H9 (cell line): Measurements from ENCODE around the gene MCF2L. TPM values are rescaled to one million over a fixed set of nuclear protein-coding genes. Genes with fewer than 3 reads are reported as not detected.

Experiments used
- DNase-seq: peaks from one replicate; pipeline ENCODE4 v3.0.0-alpha.2; 2017
- H2AFZ ChIP-seq: one replicate; pipeline ENCODE4 v1.6.1; 2013; ENCODE audit warnings: mild to moderate bottlenecking, low read length, control low read depth, moderate library complexity
- H2AK5ac ChIP-seq: 2 replicates; pipeline ENCODE4 v1.6.1; 2013; ENCODE audit warnings: low read length, control low read depth, mixed read lengths; ENCODE audit not compliant: insufficient read length
- H2BK120ac ChIP-seq: one replicate; pipeline ENCODE4 v1.6.1; 2013; ENCODE audit warnings: low read depth, mild to moderate bottlenecking, low read length, control low read depth, inconsistent platforms; ENCODE audit not compliant: poor library complexity, severe bottlenecking
- H2BK12ac ChIP-seq: 2 replicates; pipeline ENCODE4 v1.6.1; 2013; ENCODE audit warnings: low read length, control low read depth, mixed read lengths, low read depth; ENCODE audit not compliant: insufficient read length
- H2BK15ac ChIP-seq: 2 replicates; pipeline ENCODE4 v1.6.1; 2013; ENCODE audit warnings: low read depth, low read length, control low read depth
- H2BK20ac ChIP-seq: one replicate; pipeline ENCODE4 v1.6.1; 2013; ENCODE audit warnings: low read depth, mild to moderate bottlenecking, low read length, control low read depth, inconsistent platforms; ENCODE audit not compliant: poor library complexity, severe bottlenecking
- H2BK5ac ChIP-seq: 2 replicates; pipeline ENCODE4 v1.6.1; 2013; ENCODE audit warnings: low read length, control low read depth, mixed read lengths; ENCODE audit not compliant: insufficient read length
- H3K14ac ChIP-seq: 2 replicates; pipeline ENCODE4 v1.6.1; 2013; ENCODE audit warnings: low read length, control low read depth; ENCODE audit not compliant: insufficient read depth
- H3K18ac ChIP-seq: 2 replicates; pipeline ENCODE4 v1.6.1; 2013; ENCODE audit warnings: low read depth, mild to moderate bottlenecking, mixed read lengths, low read length, control low read depth; ENCODE audit not compliant: insufficient read length
- H3K23ac ChIP-seq: 2 replicates; pipeline ENCODE4 v1.6.1; 2013; ENCODE audit warnings: low read length, control low read depth, mixed read lengths, low read depth; ENCODE audit not compliant: insufficient read length
- H3K23me2 ChIP-seq: 2 replicates; pipeline ENCODE4 v1.6.1; 2013; ENCODE audit warnings: low read depth, mild to moderate bottlenecking, mixed read lengths, low read length, control low read depth; ENCODE audit not compliant: insufficient read length, poor library complexity, severe bottlenecking
- H3K27ac ChIP-seq: 2 replicates; pipeline ENCODE4 v1.5.1; 2013; ENCODE audit warnings: low read length, control low read depth, mixed read lengths, low read depth; ENCODE audit not compliant: insufficient read length
- H3K27me3 ChIP-seq: 2 replicates; pipeline ENCODE4 v1.6.1; 2013; ENCODE audit warnings: low read length, control low read depth, inconsistent platforms; ENCODE audit not compliant: insufficient read depth
- H3K4ac ChIP-seq: 2 replicates; pipeline ENCODE4 v1.6.1; 2013; ENCODE audit warnings: low read depth, mild to moderate bottlenecking, control low read depth, inconsistent platforms, low read length, moderate library complexity
- H3K4me1 ChIP-seq: 2 replicates; pipeline ENCODE4 v1.6.1; 2013; ENCODE audit warnings: low read length, control low read depth, inconsistent platforms; ENCODE audit not compliant: insufficient read depth
- H3K4me2 ChIP-seq: 2 replicates; pipeline ENCODE4 v1.6.1; 2013; ENCODE audit warnings: low read length, control low read depth, mixed read lengths; ENCODE audit not compliant: insufficient read length, insufficient read depth
- H3K56ac ChIP-seq: 2 replicates; pipeline ENCODE4 v1.6.1; 2013; ENCODE audit warnings: low read depth, mild to moderate bottlenecking, mixed read lengths, low read length, control low read depth; ENCODE audit not compliant: insufficient read length
- H3K79me1 ChIP-seq: 2 replicates; pipeline ENCODE4 v1.6.1; 2013; ENCODE audit warnings: low read depth, mild to moderate bottlenecking, moderate library complexity, low read length, control low read depth, inconsistent platforms; ENCODE audit not compliant: insufficient read depth, poor library complexity, severe bottlenecking
- H3K79me2 ChIP-seq: 2 replicates; pipeline ENCODE4 v1.6.1; 2013; ENCODE audit warnings: low read length, control low read depth, inconsistent platforms; ENCODE audit not compliant: insufficient read depth
- H3K9ac ChIP-seq: 2 replicates; pipeline ENCODE4 v1.6.1; 2013; ENCODE audit warnings: low read length, control low read depth, mixed read lengths; ENCODE audit not compliant: insufficient read length; ENCODE audit errors: extremely low read depth
- H3K9me3 ChIP-seq: one replicate; pipeline ENCODE4 v1.6.1; 2013; ENCODE audit warnings: low read depth, low read length, inconsistent platforms; ENCODE audit not compliant: control insufficient read depth
- H3T11ph ChIP-seq: one replicate; pipeline ENCODE4 v1.6.1; 2013; ENCODE audit warnings: mild to moderate bottlenecking, low read length, control low read depth, inconsistent platforms
- H4K20me1 ChIP-seq: one replicate; pipeline ENCODE4 v1.6.1; 2013; ENCODE audit not compliant: control insufficient read depth, insufficient read length, insufficient read depth
- H4K5ac ChIP-seq: 2 replicates; pipeline ENCODE4 v1.6.1; 2013; ENCODE audit warnings: low read depth, mild to moderate bottlenecking, mixed read lengths, low read length, control low read depth; ENCODE audit not compliant: insufficient read length
- H4K8ac ChIP-seq: replicated peaks from 2 replicates; pipeline ENCODE4 v1.6.1; 2013; ENCODE audit warnings: low read length, control low read depth, mixed read lengths, low read depth; ENCODE audit not compliant: insufficient read length
- H4K91ac ChIP-seq: 2 replicates; pipeline ENCODE4 v1.6.1; 2013; ENCODE audit warnings: low read depth, mild to moderate bottlenecking, moderate library complexity, mixed read lengths, low read length, control low read depth; ENCODE audit not compliant: insufficient read length
- H3K27ac Mint-ChIP-seq, 3 experiments: 2 replicates in 2 of 3; 3 replicates in 1 of 3; pipeline ENCODE4 v1.8.0; 2020 to 2021; ENCODE audit warnings: mixed read lengths in 3 of 3, mild to moderate bottlenecking in 1 of 3, moderate library complexity in 1 of 3
- H3K27me3 Mint-ChIP-seq: 2 replicates; pipeline ENCODE4 v1.8.0; 2021; ENCODE audit warnings: low read depth, mild to moderate bottlenecking, moderate library complexity, mixed read lengths
- H3K36me3 Mint-ChIP-seq, 3 experiments: 2 replicates in 2 of 3; 3 replicates in 1 of 3; pipeline ENCODE4 v1.8.0; 2020 to 2021; ENCODE audit warnings: low read depth in 3 of 3, mixed read lengths in 3 of 3; ENCODE audit not compliant: insufficient read depth in 1 of 3
- H3K4me1 Mint-ChIP-seq, 2 experiments: 2 replicates each; pipeline ENCODE4 v1.8.0; 2020; ENCODE audit warnings: mixed read lengths in 2 of 2
- H3K4me3 Mint-ChIP-seq, 2 experiments: 2 replicates in 1 of 2; 3 replicates in 1 of 2; pipeline ENCODE4 v1.8.0; 2020 to 2021; ENCODE audit warnings: mild to moderate bottlenecking in 2 of 2, mixed read lengths in 2 of 2, moderate library complexity in 1 of 2
- H3K9me3 Mint-ChIP-seq, 2 experiments: 2 replicates in 1 of 2; 3 replicates in 1 of 2; pipeline ENCODE4 v1.8.0; 2020; ENCODE audit warnings: mild to moderate bottlenecking in 2 of 2, mixed read lengths in 2 of 2, moderate library complexity in 1 of 2
- CTCF ChIP-seq: fragments of 200-600 bp; sonication (generic); conservative IDR thresholded peaks from 3 replicates; pipeline ENCODE4 v1.8.0; 2021; ENCODE audit warnings: antibody characterized with exemption, mild to moderate bottlenecking
- WGBS: extraction: QIAGEN DNeasy Blood & Tissue Kit; methylation state at CpG from one replicate; pipeline ENCODE4 v1.1.7; 2013; ENCODE audit warnings: missing lambda C conversion rate, low lambda C conversion rate, mixed read lengths; ENCODE audit not compliant: insufficient read length; ENCODE audit errors: extremely low coverage; 5-methylcytosine and 5-hydroxymethylcytosine counted together
- total RNA-seq: library from RNA; stranded (reverse); gene quantifications from 2 replicates; pipeline ENCODE4 v1.2.1, GENCODE V29; 2021

Gene MCF2L
- total RNA-seq, 1 experiment from 2014 or later, result 18.5 TPM

GRCh38 chr13:113014752-113015745 is 46.0 kb downstream of the MCF2L start:
- H3K79me2 ChIP-seq, result no peaks in the 10 kb centered on the region
- H3K27ac ChIP-seq, result no peak overlapping the region
- Mint-ChIP-seq H3K36me3 (peaks cover 4 to 19% (median 8%) of the 10 kb centered on the region in 3 experiments), H3K4me1 (no peaks in the 10 kb centered on the region), H3K27ac (no peak overlapping the region; a peak in 1 of 7 replicates), H3K9me3 (peaks cover 7 to 14% of the 10 kb centered on the region in 2 experiments; a peak in 4 of 5 replicates), H3K4me3 (no peak overlapping the region), H3K27me3 (no peaks in the 10 kb centered on the region)
- no peak overlapping the region; the same call in 1 of the 2 replicates for H3K14ac ChIP-seq
- no peaks in the 10 kb centered on the region for H3K4me1 ChIP-seq
- DNase-seq, result no peak
- no peaks in the 10 kb centered on the region for H3K23me2 ChIP-seq
- no peaks in the 10 kb centered on the region for H3K9me3 ChIP-seq
- H4K20me1 ChIP-seq, result no peaks in the 10 kb centered on the region
- H2BK15ac ChIP-seq, result no peak overlapping the region
- H3K56ac ChIP-seq, result no peak overlapping the region
- no peak overlapping the region for H4K5ac ChIP-seq
- H3K9ac ChIP-seq, result no peak overlapping the region
- H2AFZ ChIP-seq, result no peak overlapping the region
- no peak overlapping the region for H4K91ac ChIP-seq
- no peak overlapping the region for H2BK12ac ChIP-seq
- no peak overlapping the region for H4K8ac ChIP-seq
- no peak overlapping the region for H2BK120ac ChIP-seq
- no peak for TF ChIP-seq CTCF
- H3K18ac ChIP-seq, result no peak overlapping the region
- no CpG with 5 or more reads among the region's 31 CpGs for WGBS
- no peaks in the 10 kb centered on the region for H3K27me3 ChIP-seq
- no peak overlapping the region for H3K23ac ChIP-seq
- no peak overlapping the region for H3T11ph ChIP-seq
- no peak overlapping the region for H2BK20ac ChIP-seq
- no peak overlapping the region for H3K4ac ChIP-seq
- H2AK5ac ChIP-seq, result no peak overlapping the region
- H3K79me1 ChIP-seq, result no peaks in the 10 kb centered on the region
- H3K4me2 ChIP-seq, result no peak overlapping the region
- H2BK5ac ChIP-seq, result no peak overlapping the region
